ENCODE data around the gene KIAA0040. TPM values are rescaled to one million over a fixed set of nuclear protein-coding genes. Genes with fewer than 3 reads are reported as not detected.

Gene KIAA0040
- total RNA-seq, 1 experiment from 2014 or later: 5.0 TPM

DNA sequence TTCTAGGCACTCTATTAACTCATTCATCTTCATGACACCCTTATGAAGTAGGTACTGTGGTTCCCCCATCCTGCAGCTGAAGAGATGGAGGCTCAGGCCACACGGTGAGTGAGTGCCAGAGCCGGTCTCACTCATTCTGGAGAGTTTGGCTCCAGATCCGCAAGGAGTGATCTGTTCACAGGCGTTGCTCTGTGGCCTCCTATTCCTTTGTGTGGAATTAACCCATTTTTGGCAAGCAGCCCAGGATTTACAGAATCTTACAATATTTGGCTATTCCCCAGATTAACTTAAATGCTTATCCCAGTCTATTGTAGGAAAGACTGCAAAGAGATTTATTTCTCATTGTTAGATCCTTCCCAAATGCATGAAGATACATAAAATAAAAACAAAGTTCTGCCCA, 29.6 kb downstream of the KIAA0040 start:
- H3T11ph ChIP-seq (ENCODE audit: low read length): no peak overlapping the region
- no peak overlapping the region for H3K56ac ChIP-seq (ENCODE audit: insufficient read length, low read depth, low read length)
- DNase-seq: no peak
- H3K27me3 Mint-ChIP-seq (ENCODE audit: low read depth): no peaks in the 10 kb centered on the region
- H3K36me3 Mint-ChIP-seq (ENCODE audit: insufficient read depth in 1 of 3, low read depth in 3 of 3): peaks cover 0 to 9% (median 4%) of the 10 kb centered on the region in 3 experiments; a peak in 4 of 7 replicates
- H3K79me2 ChIP-seq (ENCODE audit: insufficient read depth, low read length): no peaks in the 10 kb centered on the region
- no peaks in the 10 kb centered on the region for H3K4me1 ChIP-seq (ENCODE audit: insufficient read depth, low read length)
- H3K23ac ChIP-seq (ENCODE audit: insufficient read length, low read depth, low read length): no peak overlapping the region
- no peak overlapping the region for H3K18ac ChIP-seq (ENCODE audit: insufficient read length, low read depth, low read length)
- H2AK5ac ChIP-seq (ENCODE audit: insufficient read length, low read length): no peak overlapping the region
- no peak overlapping the region for H2BK12ac ChIP-seq (ENCODE audit: insufficient read length, low read depth, low read length)
- H2AFZ ChIP-seq (ENCODE audit: low read length): no peak overlapping the region
- no peak overlapping the region for H4K91ac ChIP-seq (ENCODE audit: insufficient read length, low read depth, low read length)
- H4K8ac ChIP-seq (replicated peaks; ENCODE audit: insufficient read length, low read depth, low read length): no peak overlapping the region
- no peaks in the 10 kb centered on the region for H4K20me1 ChIP-seq (ENCODE audit: control insufficient read depth, insufficient read depth, insufficient read length)
- no peak overlapping the region for H3K27ac Mint-ChIP-seq
- peaks cover 2 to 4% of the 10 kb centered on the region in 2 experiments; a peak in 2 of 4 replicates for H3K4me1 Mint-ChIP-seq
- H2BK120ac ChIP-seq (ENCODE audit: low read depth, low read length, poor library complexity, severe bottlenecking): no peak overlapping the region
- no peak overlapping the region for H2BK5ac ChIP-seq (ENCODE audit: insufficient read length, low read length)
- H3K79me1 ChIP-seq (ENCODE audit: insufficient read depth, low read depth, low read length, poor library complexity, severe bottlenecking): no peaks in the 10 kb centered on the region
- H3K9ac ChIP-seq (ENCODE audit: extremely low read depth, insufficient read length, low read length): no peak overlapping the region
- TF ChIP-seq, protein P1, sequence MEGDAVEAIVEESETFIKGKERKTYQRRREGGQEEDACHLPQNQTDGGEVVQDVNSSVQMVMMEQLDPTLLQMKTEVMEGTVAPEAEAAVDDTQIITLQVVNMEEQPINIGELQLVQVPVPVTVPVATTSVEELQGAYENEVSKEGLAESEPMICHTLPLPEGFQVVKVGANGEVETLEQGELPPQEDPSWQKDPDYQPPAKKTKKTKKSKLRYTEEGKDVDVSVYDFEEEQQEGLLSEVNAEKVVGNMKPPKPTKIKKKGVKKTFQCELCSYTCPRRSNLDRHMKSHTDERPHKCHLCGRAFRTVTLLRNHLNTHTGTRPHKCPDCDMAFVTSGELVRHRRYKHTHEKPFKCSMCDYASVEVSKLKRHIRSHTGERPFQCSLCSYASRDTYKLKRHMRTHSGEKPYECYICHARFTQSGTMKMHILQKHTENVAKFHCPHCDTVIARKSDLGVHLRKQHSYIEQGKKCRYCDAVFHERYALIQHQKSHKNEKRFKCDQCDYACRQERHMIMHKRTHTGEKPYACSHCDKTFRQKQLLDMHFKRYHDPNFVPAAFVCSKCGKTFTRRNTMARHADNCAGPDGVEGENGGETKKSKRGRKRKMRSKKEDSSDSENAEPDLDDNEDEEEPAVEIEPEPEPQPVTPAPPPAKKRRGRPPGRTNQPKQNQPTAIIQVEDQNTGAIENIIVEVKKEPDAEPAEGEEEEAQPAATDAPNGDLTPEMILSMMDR (conservative IDR thresholded peaks at IDR 0.05): no peak
- H4K5ac ChIP-seq (ENCODE audit: insufficient read length, low read depth, low read length): no peak overlapping the region
- H3K27me3 ChIP-seq (ENCODE audit: insufficient read depth, low read length): no peaks in the 10 kb centered on the region
- H3K9me3 Mint-ChIP-seq: no peaks in the 10 kb centered on the region
- no peak overlapping the region for H2BK15ac ChIP-seq (ENCODE audit: low read depth, low read length)
- H3K14ac ChIP-seq (ENCODE audit: insufficient read depth, low read length): no peak overlapping the region
- no peak overlapping the region for H3K4me2 ChIP-seq (ENCODE audit: insufficient read depth, insufficient read length, low read length)
- H3K9me3 ChIP-seq (ENCODE audit: control insufficient read depth, low read depth, low read length): no peaks in the 10 kb centered on the region
- WGBS (ENCODE audit: extremely low coverage, insufficient read length, low lambda C conversion rate): no CpG with 5 or more reads among the region's 4 CpGs
- no peak overlapping the region for H2BK20ac ChIP-seq (ENCODE audit: low read depth, low read length, poor library complexity, severe bottlenecking)
- no peak overlapping the region for H3K4me3 Mint-ChIP-seq
- no peaks in the 10 kb centered on the region for H3K23me2 ChIP-seq (ENCODE audit: insufficient read length, low read depth, low read length, poor library complexity, severe bottlenecking)
- no peak overlapping the region for H3K27ac ChIP-seq (ENCODE audit: insufficient read length, low read depth, low read length)
- no peak overlapping the region for H3K4ac ChIP-seq (ENCODE audit: low read depth, low read length)

Data from H9 (cell line).